Lower leg skin (tissue), 4 donors: ENCODE results near the gene INSIG2. TPM values are rescaled to one million over a fixed set of nuclear protein-coding genes. Genes with fewer than 3 reads are reported as not detected.

ENCODE experiments used
- DNase-seq, 2 donors: peaks; one replicate each; pipeline ENCODE4 v3.0.0-alpha.2; 2019; ENCODE audit warnings: low spot score in 2 of 2
- H3K4me3 ChIP-seq: fragments of 200-600 bp; sonication (generic); 2 replicates; pipeline ENCODE4 v1.5.1; 2017; ENCODE audit warnings: mild to moderate bottlenecking, low read depth; ENCODE audit not compliant: poor library complexity, severe bottlenecking
- CTCF ChIP-seq, 3 donors: fragments of 450-650 bp; IDR thresholded peaks; one replicate each; pipeline ENCODE4 v1.5.1; 2016; ENCODE audit warnings: antibody characterized with exemption in 3 of 3, mild to moderate bottlenecking in 3 of 3, moderate library complexity in 2 of 3
- POLR2A ChIP-seq, 2 donors: fragments of 450-650 bp; IDR thresholded peaks; one replicate each; pipeline ENCODE4 v1.6.1; 2016 to 2017; ENCODE audit warnings: antibody characterized with exemption in 2 of 2, mild to moderate bottlenecking in 1 of 2, moderate library complexity in 1 of 2
- WGBS, 2 donors: methylation state at CpG; one replicate each; pipeline ENCODE4 v1.1.5; 2018; 5-methylcytosine and 5-hydroxymethylcytosine counted together
- intact Hi-C: fragments of 100-400 bp; cut with DNase I; formaldehyde crosslinking; loops from one replicate; pipeline ENCODE4 v1.15.0; 2023; ENCODE audit warnings: low total_unique reads
- total RNA-seq, 4 donors: library from RNA; depleted of rRNA; stranded (reverse); fragments of >200 nt; gene quantifications; one replicate each; pipeline ENCODE4 v1.1.0, GENCODE V29; 2016

INSIG2 gene
- total RNA-seq, 4 donors from 2014 or later = 11.6 to 13.6 (median 12.5) TPM

GRCh38 chr2:118110310-118110709 lies 22.0 kb downstream of the INSIG2 start:
- no peak overlapping the region for H3K4me3 ChIP-seq
- 98 to 99% methylated on average over 3 of the region's 3 CpGs for WGBS, 2 donors
- intact Hi-C loops = no loop called here
- no peak for DNase-seq
- TF ChIP-seq CTCF (IDR thresholded peaks at IDR 0.05) = no peak
- no peak for TF ChIP-seq POLR2A (IDR thresholded peaks at IDR 0.05)

- H3K4me3 ChIP-seq = no peak overlapping the region
- DNase-seq = no peak
- intact Hi-C loops = no loop called here
- TF ChIP-seq POLR2A (IDR thresholded peaks at IDR 0.05) = no peak
- no peak for TF ChIP-seq CTCF (IDR thresholded peaks at IDR 0.05)
- WGBS, 2 donors = 92 to 100% methylated on average over 1 of the region's 1 CpG
Observed at GRCh38 chr2:118110991-118111390, 22.7 kb downstream of the INSIG2 start.

- no peak for TF ChIP-seq POLR2A (IDR thresholded peaks at IDR 0.05)
- TF ChIP-seq CTCF (IDR thresholded peaks at IDR 0.05) = no peak
- no peak overlapping the region for H3K4me3 ChIP-seq
- DNase-seq = no peak
- 59 to 63% methylated on average over 4 of the region's 4 CpGs for WGBS, 2 donors
- intact Hi-C loops = no loop called here
Observed at GRCh38 chr2:118112771-118113334, 24.6 kb downstream of the INSIG2 start.

GRCh38 chr2:118114863-118115262 lies 26.6 kb downstream of the INSIG2 start:
- WGBS, 2 donors = 65 to 72% methylated on average over 2 of the region's 2 CpGs
- no peak overlapping the region for H3K4me3 ChIP-seq
- intact Hi-C loops = no loop called here
- no peak for DNase-seq
- TF ChIP-seq CTCF (IDR thresholded peaks at IDR 0.05) = no peak

- H3K4me3 ChIP-seq = no peak overlapping the region
- DNase-seq = no peak
- intact Hi-C loops = no loop called here
- no peak for TF ChIP-seq POLR2A (IDR thresholded peaks at IDR 0.05)
- no peak for TF ChIP-seq CTCF (IDR thresholded peaks at IDR 0.05)
- 87 to 89% methylated on average over 4 of the region's 4 CpGs for WGBS, 2 donors
Observed at GRCh38 chr2:118115761-118116160, 27.5 kb downstream of the INSIG2 start.

GRCh38 chr2:118118479-118118878 lies 30.2 kb downstream of the INSIG2 start:
- intact Hi-C loops = no loop called here
- no peak overlapping the region for H3K4me3 ChIP-seq
- no peak for DNase-seq
- 42 to 76% methylated on average over 5 of the region's 5 CpGs for WGBS, 2 donors
- TF ChIP-seq CTCF (IDR thresholded peaks at IDR 0.05) = no peak
- TF ChIP-seq POLR2A (IDR thresholded peaks at IDR 0.05) = no peak
